ENCODE data around the gene COCH.

COCH gene

GRCh38 chr14:30873308-30874119 lies 845 bp upstream of the COCH start:
- in situ Hi-C loops (cut with MboI; ENCODE audit: low sequenced_read_pairs, unreplicated experiment) = no loop called here
- no peak for TF ChIP-seq CTCF (IDR thresholded peaks at IDR 0.05; ENCODE audit: borderline replicate concordance, control extremely low read depth, extremely low read depth, insufficient read depth, missing control alignments)
- DNase-seq (ENCODE audit: low spot score) = no peak

GRCh38 chr14:30874999-30875787 lies 834 bp downstream of the COCH start:
- peak; percentile 60 for DNase-seq (ENCODE audit: low spot score)
- no peak for TF ChIP-seq CTCF (IDR thresholded peaks at IDR 0.05; ENCODE audit: borderline replicate concordance, control extremely low read depth, extremely low read depth, insufficient read depth, missing control alignments)
- in situ Hi-C loops (cut with MboI; ENCODE audit: low sequenced_read_pairs, unreplicated experiment) = no loop called here

GRCh38 chr14:30875788-30876053 lies 1.4 kb downstream of the COCH start:
- DNase-seq (ENCODE audit: low spot score) = no peak
- in situ Hi-C loops (cut with MboI; ENCODE audit: low sequenced_read_pairs, unreplicated experiment) = no loop called here
- no peak for TF ChIP-seq CTCF (IDR thresholded peaks at IDR 0.05; ENCODE audit: borderline replicate concordance, control extremely low read depth, extremely low read depth, insufficient read depth, missing control alignments)

- DNase-seq (ENCODE audit: low spot score) = no peak
- no peak for TF ChIP-seq CTCF (IDR thresholded peaks at IDR 0.05; ENCODE audit: borderline replicate concordance, control extremely low read depth, extremely low read depth, insufficient read depth, missing control alignments)
- in situ Hi-C loops (cut with MboI; ENCODE audit: low sequenced_read_pairs, unreplicated experiment) = no loop called here
Measured at GRCh38 chr14:30876692-30877091, 2.3 kb downstream of the COCH start.

- in situ Hi-C loops (cut with MboI; ENCODE audit: low sequenced_read_pairs, unreplicated experiment) = no loop called here
- TF ChIP-seq CTCF (IDR thresholded peaks at IDR 0.05; ENCODE audit: borderline replicate concordance, control extremely low read depth, extremely low read depth, insufficient read depth, missing control alignments) = no peak
- no peak for DNase-seq (ENCODE audit: low spot score)
Measured at GRCh38 chr14:30882431-30882830, 8.1 kb downstream of the COCH start.

GRCh38 chr14:30883508-30884294 lies 9.3 kb downstream of the COCH start:
- in situ Hi-C loops (cut with MboI; ENCODE audit: low sequenced_read_pairs, unreplicated experiment) = no loop called here
- TF ChIP-seq CTCF (IDR thresholded peaks at IDR 0.05; ENCODE audit: borderline replicate concordance, control extremely low read depth, extremely low read depth, insufficient read depth, missing control alignments) = no peak
- DNase-seq (ENCODE audit: low spot score) = peak; percentile 33

Measured in GM13976 (cell line).